ENCODE results near the gene ZFP92. TPM values are rescaled to one million over a fixed set of nuclear protein-coding genes. Genes with fewer than 3 reads are reported as not detected.

Gene ZFP92
- total RNA-seq: 0.09 and 0.58 TPM in 2 replicates

GRCh38 chrX:153411255-153411987 is at the start of gene ZFP92:
Gene ZFP92 (plus strand): TSS chrX:153411472. CDS start chrX:153418323, 6,851 bp downstream.

DNA sequence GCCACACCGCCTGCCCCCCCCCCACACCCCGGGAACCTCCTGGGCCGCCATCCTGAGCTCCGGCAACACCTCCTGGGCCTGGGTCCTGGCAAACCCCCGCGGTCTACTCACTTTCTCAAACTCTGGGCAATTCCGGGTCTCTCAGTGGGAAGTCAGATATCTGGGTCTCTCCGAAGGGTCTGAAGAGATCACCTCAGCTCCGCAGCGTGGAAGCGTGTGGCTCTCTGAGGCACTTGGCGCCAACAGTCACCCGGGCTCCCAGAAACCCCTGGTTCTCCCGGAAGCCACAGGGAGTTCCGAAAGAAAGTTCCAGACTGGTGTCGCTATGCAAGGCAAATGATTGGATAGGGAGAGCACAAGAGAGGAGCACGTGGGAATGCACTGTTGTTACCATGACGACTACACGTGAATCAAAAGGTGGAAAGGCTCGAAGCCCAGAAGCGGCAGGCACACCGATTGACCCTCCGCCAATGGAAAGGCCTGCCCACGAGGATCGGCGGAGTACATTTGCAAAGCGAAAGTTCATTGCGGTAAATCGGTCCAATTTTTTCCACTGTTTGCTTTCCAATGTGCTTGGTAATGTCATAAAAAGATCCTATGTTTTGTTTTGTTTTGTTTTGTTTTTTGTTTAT is 10.0 kb upstream of the ZFP92 start, which contains the start of gene PNMA6E:
PNMA6E (minus strand) TSS at position 218 of the 632 bp plus-strand sequence. CDS start 2,501 bp downstream, outside the sequence.

GRCh38 chrX:153445856-153446635 is 34.8 kb downstream of the ZFP92 start, which contains the start of gene TREX2:
Gene TREX2 (minus strand): TSS chrX:153446056. CDS start chrX:153445430, 626 bp downstream.

Other genes starting within 250 kb of the ZFP92 start
- not detected in 2 replicates for gene MAGEA1, start 232.2 kb upstream of the ZFP92 start, total RNA-seq
- not detected in 2 replicates for gene PNMA6F, start 89.7 kb upstream of the ZFP92 start, total RNA-seq
- 10.3 and 10.6 TPM in 2 replicates for gene ZNF275, start 77.3 kb upstream of the ZFP92 start, total RNA-seq
- not detected in 2 replicates for gene PNMA6E, start 10.1 kb upstream of the ZFP92 start, total RNA-seq
- 6.0 and 13.3 TPM in 2 replicates for gene TREX2, start 34.6 kb downstream of the ZFP92 start, total RNA-seq
- 5.2 and 19.1 TPM in 2 replicates for gene HAUS7, start 59.1 kb downstream of the ZFP92 start, total RNA-seq
- gene BGN, start 83.5 kb downstream of the ZFP92 start, total RNA-seq: 135 and 164 TPM in 2 replicates
- gene ATP2B3, start 106.2 kb downstream of the ZFP92 start, total RNA-seq: not detected in 2 replicates
- 16.0 and 33.4 TPM in 2 replicates for gene CCNQ, start 187.7 kb downstream of the ZFP92 start, total RNA-seq
- 0.93 TPM in 1 of 2 replicates, not detected in the other for gene DUSP9, start 235.7 kb downstream of the ZFP92 start, total RNA-seq